ENCODE data around the gene MYO1B. TPM values are rescaled to one million over a fixed set of nuclear protein-coding genes. Genes with fewer than 3 reads are reported as not detected.

The MYO1B gene
- total RNA-seq, 1 donor from 2014 or later, result 16.4 TPM

GRCh38 chr2:191415858-191416257 is 170.7 kb downstream of the MYO1B start:
- Mint-ChIP-seq H3K4me3 (no peak overlapping the region), H3K27ac (no peak overlapping the region), H3K9me3 (no peaks in the 10 kb centered on the region), H3K4me1 (no peaks in the 10 kb centered on the region), H3K36me3 (ENCODE audit: low read depth) (peaks cover 4% of the 10 kb centered on the region), H3K27me3 (no peaks in the 10 kb centered on the region)
- no peak for DNase-seq
- intact Hi-C loops (cut with micrococcal nuclease), result no loop called here

GRCh38 chr2:191417746-191418145 is 172.5 kb downstream of the MYO1B start:
- H3K4me3 Mint-ChIP-seq, result no peak overlapping the region
- peaks cover 4% of the 10 kb centered on the region for H3K36me3 Mint-ChIP-seq (ENCODE audit: low read depth)
- H3K27ac Mint-ChIP-seq, result no peak overlapping the region
- intact Hi-C loops (cut with micrococcal nuclease), result no loop called here
- no peaks in the 10 kb centered on the region for H3K4me1 Mint-ChIP-seq
- H3K27me3 Mint-ChIP-seq, result no peaks in the 10 kb centered on the region
- H3K9me3 Mint-ChIP-seq, result no peaks in the 10 kb centered on the region
- DNase-seq, result no peak

GRCh38 chr2:191421950-191422349 is 176.7 kb downstream of the MYO1B start:
- Mint-ChIP-seq H3K4me3 (no peak overlapping the region), H3K9me3 (no peaks in the 10 kb centered on the region), H3K27ac (no peak overlapping the region), H3K4me1 (no peaks in the 10 kb centered on the region), H3K36me3 (ENCODE audit: low read depth) (no peaks in the 10 kb centered on the region), H3K27me3 (no peaks in the 10 kb centered on the region)
- DNase-seq, result no peak
- intact Hi-C loops (cut with micrococcal nuclease), result no loop called here

GRCh38 chr2:191427031-191427430 is 181.8 kb downstream of the MYO1B start:
- no peaks in the 10 kb centered on the region for H3K36me3 Mint-ChIP-seq (ENCODE audit: low read depth)
- no peak overlapping the region for H3K27ac Mint-ChIP-seq
- no peaks in the 10 kb centered on the region for H3K9me3 Mint-ChIP-seq
- intact Hi-C loops (cut with micrococcal nuclease), result no loop called here
- DNase-seq, result no peak
- H3K4me1 Mint-ChIP-seq, result no peaks in the 10 kb centered on the region
- peaks cover 6% of the 10 kb centered on the region for H3K27me3 Mint-ChIP-seq
- H3K4me3 Mint-ChIP-seq, result no peak overlapping the region

GRCh38 chr2:191428141-191428540 is 182.9 kb downstream of the MYO1B start:
- H3K9me3 Mint-ChIP-seq, result no peaks in the 10 kb centered on the region
- intact Hi-C loops (cut with micrococcal nuclease), result no loop called here
- H3K27ac Mint-ChIP-seq, result no peak overlapping the region
- H3K4me1 Mint-ChIP-seq, result no peaks in the 10 kb centered on the region
- DNase-seq, result no peak
- no peaks in the 10 kb centered on the region for H3K36me3 Mint-ChIP-seq (ENCODE audit: low read depth)
- peaks cover 6% of the 10 kb centered on the region for H3K27me3 Mint-ChIP-seq
- no peak overlapping the region for H3K4me3 Mint-ChIP-seq

- DNase-seq, result no peak
- Mint-ChIP-seq H3K27me3 (peaks cover 6% of the 10 kb centered on the region), H3K27ac (no peak overlapping the region), H3K9me3 (no peaks in the 10 kb centered on the region), H3K4me1 (no peaks in the 10 kb centered on the region), H3K36me3 (ENCODE audit: low read depth) (no peaks in the 10 kb centered on the region), H3K4me3 (no peak overlapping the region)
- intact Hi-C loops (cut with micrococcal nuclease), result no loop called here
These were observed 185.3 kb downstream of the MYO1B start for GRCh38 chr2:191430476-191430875.

- no peak overlapping the region for H3K27ac Mint-ChIP-seq
- H3K4me1 Mint-ChIP-seq, result no peaks in the 10 kb centered on the region
- no peak for DNase-seq
- peaks cover 6% of the 10 kb centered on the region for H3K27me3 Mint-ChIP-seq
- no peak overlapping the region for H3K4me3 Mint-ChIP-seq
- H3K36me3 Mint-ChIP-seq (ENCODE audit: low read depth), result no peaks in the 10 kb centered on the region
- no peaks in the 10 kb centered on the region for H3K9me3 Mint-ChIP-seq
- intact Hi-C loops (cut with micrococcal nuclease), result no loop called here
These were observed 186.9 kb downstream of the MYO1B start for GRCh38 chr2:191432121-191432520.

- Mint-ChIP-seq H3K27me3 (peaks cover 14% of the 10 kb centered on the region), H3K4me1 (no peaks in the 10 kb centered on the region), H3K36me3 (ENCODE audit: low read depth) (no peaks in the 10 kb centered on the region), H3K4me3 (no peak overlapping the region), H3K27ac (no peak overlapping the region), H3K9me3 (no peaks in the 10 kb centered on the region)
- intact Hi-C loops (cut with micrococcal nuclease), result no loop called here
- no peak for DNase-seq
These were observed 188.9 kb downstream of the MYO1B start for GRCh38 chr2:191434072-191434471.

GRCh38 chr2:191435141-191435540 is 189.9 kb downstream of the MYO1B start:
- H3K4me1 Mint-ChIP-seq, result no peaks in the 10 kb centered on the region
- H3K4me3 Mint-ChIP-seq, result no peak overlapping the region
- no peaks in the 10 kb centered on the region for H3K9me3 Mint-ChIP-seq
- no peaks in the 10 kb centered on the region for H3K36me3 Mint-ChIP-seq (ENCODE audit: low read depth)
- H3K27ac Mint-ChIP-seq, result no peak overlapping the region
- H3K27me3 Mint-ChIP-seq, result peaks cover 14% of the 10 kb centered on the region
- no peak for DNase-seq
- intact Hi-C loops (cut with micrococcal nuclease), result no loop called here

GRCh38 chr2:191436368-191437055 is 191.3 kb downstream of the MYO1B start:
- Mint-ChIP-seq H3K9me3 (no peaks in the 10 kb centered on the region), H3K27me3 (peaks cover 14% of the 10 kb centered on the region), H3K4me1 (no peaks in the 10 kb centered on the region), H3K27ac (no peak overlapping the region), H3K4me3 (no peak overlapping the region), H3K36me3 (ENCODE audit: low read depth) (no peaks in the 10 kb centered on the region)
- no peak for DNase-seq
- intact Hi-C loops (cut with micrococcal nuclease), result no loop called here

- no peaks in the 10 kb centered on the region for H3K4me1 Mint-ChIP-seq
- H3K27ac Mint-ChIP-seq, result no peak overlapping the region
- intact Hi-C loops (cut with micrococcal nuclease), result no loop called here
These were observed 194.3 kb downstream of the MYO1B start for GRCh38 chr2:191439481-191439880.

GRCh38 chr2:191441496-191442214 is 196.5 kb downstream of the MYO1B start:
- Mint-ChIP-seq H3K27ac (no peak overlapping the region), H3K9me3 (no peaks in the 10 kb centered on the region), H3K4me1 (no peaks in the 10 kb centered on the region), H3K4me3 (no peak overlapping the region), H3K36me3 (ENCODE audit: low read depth) (no peaks in the 10 kb centered on the region), H3K27me3 (peaks cover 17% of the 10 kb centered on the region)
- intact Hi-C loops (cut with micrococcal nuclease), result no loop called here
- DNase-seq, result no peak

More at GRCh38 chr2:191439481-191439880, 194.3 kb downstream of the MYO1B start:
- Mint-ChIP-seq H3K36me3 (ENCODE audit: low read depth) (no peaks in the 10 kb centered on the region), H3K27me3 (peaks cover 12% of the 10 kb centered on the region), H3K9me3 (no peaks in the 10 kb centered on the region), H3K4me3 (no peak overlapping the region)
- no peak for DNase-seq

GRCh38 chr2:191443446-191443845 is 198.2 kb downstream of the MYO1B start:
- no peak overlapping the region for H3K4me3 Mint-ChIP-seq
- H3K9me3 Mint-ChIP-seq, result no peaks in the 10 kb centered on the region
- no peaks in the 10 kb centered on the region for H3K36me3 Mint-ChIP-seq (ENCODE audit: low read depth)
- DNase-seq, result no peak
- intact Hi-C loops (cut with micrococcal nuclease), result no loop called here
- peaks cover 9% of the 10 kb centered on the region for H3K27me3 Mint-ChIP-seq
- H3K27ac Mint-ChIP-seq, result no peak overlapping the region
- H3K4me1 Mint-ChIP-seq, result no peaks in the 10 kb centered on the region

GRCh38 chr2:191446910-191447309 is 201.7 kb downstream of the MYO1B start:
- Mint-ChIP-seq H3K27ac (no peak overlapping the region), H3K4me1 (no peaks in the 10 kb centered on the region), H3K36me3 (ENCODE audit: low read depth) (no peaks in the 10 kb centered on the region), H3K9me3 (no peaks in the 10 kb centered on the region), H3K4me3 (no peak overlapping the region), H3K27me3 (peaks cover 8% of the 10 kb centered on the region)
- intact Hi-C loops (cut with micrococcal nuclease), result no loop called here
- DNase-seq, result no peak

Measured in activated CD4-positive, alpha-beta T cell treated with anti-CD3 and anti-CD28 coated beads, Interleukin-2, amount 10 ng/mL, durations not matched to agents 24 days and 14 days (primary cell).